Right lobe of liver (tissue), 6 donors: ENCODE measurements around the gene CCL7. TPM values are rescaled to one million over a fixed set of nuclear protein-coding genes. Genes with fewer than 3 reads are reported as not detected.
"Not testable (repeated sequence)": the region's sequence is repeated elsewhere in the genome, so short reads cannot be mapped to it uniquely, and the experiment has no call there.

Experiments
- ATAC-seq, 4 donors: fragments of 200-7000 bp; cut with Tn5 transposase; one replicate each; pipeline ENCODE4 v1.9.1; 2020; ENCODE audit warnings: mild to moderate bottlenecking in 4 of 4, moderate library complexity in 4 of 4
- DNase-seq, 3 donors: peaks; one replicate each; pipeline ENCODE4 v3.0.0-alpha.2; 2020
- H3K27ac ChIP-seq, 3 donors: fragments of 200-600 bp; one replicate each; pipeline ENCODE4 v1.8.0; 2022
- H3K27me3 ChIP-seq, 2 donors: fragments of 200-600 bp; one replicate each; pipeline ENCODE4 v1.8.0; 2022
- H3K36me3 ChIP-seq, 4 donors: fragments of 200-600 bp; sonication (generic) in 1 of 4; one replicate each; pipeline versions ENCODE4 v1.5.1 to v1.8.0; 2017 to 2022; ENCODE audit warnings: control low read depth in 1 of 4
- H3K4me1 ChIP-seq, 4 donors: fragments of 200-600 bp; sonication (generic) in 1 of 4; one replicate each; pipeline versions ENCODE4 v1.5.1 to v1.8.0; 2017 to 2022; ENCODE audit warnings: control low read depth in 1 of 4
- H3K4me3 ChIP-seq, 3 donors: fragments of 200-600 bp; one replicate each; pipeline ENCODE4 v1.8.0; 2022
- H3K9me3 ChIP-seq, 4 donors: fragments of 200-600 bp; sonication (generic) in 1 of 4; one replicate each; pipeline versions ENCODE4 v1.5.1 to v1.8.0; 2017 to 2022; ENCODE audit warnings: control low read depth in 1 of 4
- CTCF ChIP-seq, 4 donors: fragments of 200-600 bp in 3 of 4; fragments of 450-650 bp in 1 of 4; IDR thresholded peaks; one replicate each; pipeline versions ENCODE4 v1.5.1 to v1.8.0; 2016 to 2022; ENCODE audit warnings: antibody characterized with exemption in 4 of 4, mild to moderate bottlenecking in 2 of 4
- POLR2A ChIP-seq: fragments of 450-650 bp; IDR thresholded peaks from one replicate; pipeline ENCODE4 v1.6.1; 2017; ENCODE audit warnings: antibody characterized with exemption, mild to moderate bottlenecking
- WGBS: methylation state at CpG from one replicate; pipeline ENCODE4 v1.1.6; 2018; ENCODE audit warnings: low coverage, low lambda C conversion rate; ENCODE audit not compliant: insufficient coverage; ENCODE audit errors: missing lambda C conversion rate; 5-methylcytosine and 5-hydroxymethylcytosine counted together
- intact Hi-C, 2 donors: fragments of 100-400 bp; cut with DNase I; formaldehyde crosslinking; loops; one replicate each; pipeline versions ENCODE4 v1.11.2 to v1.14.1; 2022
- total RNA-seq, 6 experiments: library from RNA; depleted of rRNA in 2 of 6; stranded (reverse); fragments of >200 nt in 2 of 6; fragmentation: NEBNext Ultra II Directional in 3 of 6; extraction: Animal tissue kit (Norgen Biotek cat#: 25700) in 3 of 6; gene quantifications; one replicate each; pipeline versions ENCODE4 v1.1.0 to v1.2.4, GENCODE V29; 2016 to 2023
- donor health status: DM: no; HTN: yes; CAD: no.
- donor health status: DM: no; HTN: no; CAD: no.
- donor health status: DM: no; HTN: no; CAD: no.
- donor health status: DM: no; HTN: yes; CAD: no.
- donor health status: DM: no; HTN: yes; CAD: no.

CCL7 gene
- total RNA-seq, 6 experiments from 2014 or later, result not detected

DNA sequence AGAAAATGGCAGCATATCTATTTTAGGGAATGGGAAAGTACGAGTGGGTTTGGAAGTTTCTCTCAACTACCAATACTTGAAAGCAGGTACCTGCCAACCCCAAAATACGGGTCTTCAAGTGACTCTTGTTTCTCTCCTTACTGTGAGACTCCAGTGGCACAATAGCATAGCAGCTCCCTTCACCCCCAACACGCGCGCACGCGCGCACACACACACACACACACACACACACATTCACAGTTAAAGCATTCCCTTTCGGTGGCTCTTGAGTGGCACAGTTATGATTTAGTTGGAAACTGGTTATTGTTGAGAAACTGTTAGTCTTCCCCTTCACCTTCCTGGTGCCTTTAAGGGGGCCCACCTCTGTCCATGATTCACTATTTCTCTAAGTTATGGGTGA, 45.0 kb upstream of the CCL7 start:
- Histone ChIP-seq H3K4me1 (peaks cover 0 to 5% (median 0%) of the 10 kb centered on the region in 4 donors), H3K9me3 (no peaks in the 10 kb centered on the region), H3K27me3 (no peaks in the 10 kb centered on the region), H3K4me3 (no peak overlapping the region), H3K27ac (no peak overlapping the region), H3K36me3 (no peaks in the 10 kb centered on the region)
- intact Hi-C loops, result no loop called here
- TF ChIP-seq POLR2A (no peak), CTCF (IDR thresholded peaks at IDR 0.05) (no peak)
- 76% methylated on average over 9 of the region's 9 CpGs for WGBS
- DNase-seq (no peak), ATAC-seq (no peak)

DNA sequence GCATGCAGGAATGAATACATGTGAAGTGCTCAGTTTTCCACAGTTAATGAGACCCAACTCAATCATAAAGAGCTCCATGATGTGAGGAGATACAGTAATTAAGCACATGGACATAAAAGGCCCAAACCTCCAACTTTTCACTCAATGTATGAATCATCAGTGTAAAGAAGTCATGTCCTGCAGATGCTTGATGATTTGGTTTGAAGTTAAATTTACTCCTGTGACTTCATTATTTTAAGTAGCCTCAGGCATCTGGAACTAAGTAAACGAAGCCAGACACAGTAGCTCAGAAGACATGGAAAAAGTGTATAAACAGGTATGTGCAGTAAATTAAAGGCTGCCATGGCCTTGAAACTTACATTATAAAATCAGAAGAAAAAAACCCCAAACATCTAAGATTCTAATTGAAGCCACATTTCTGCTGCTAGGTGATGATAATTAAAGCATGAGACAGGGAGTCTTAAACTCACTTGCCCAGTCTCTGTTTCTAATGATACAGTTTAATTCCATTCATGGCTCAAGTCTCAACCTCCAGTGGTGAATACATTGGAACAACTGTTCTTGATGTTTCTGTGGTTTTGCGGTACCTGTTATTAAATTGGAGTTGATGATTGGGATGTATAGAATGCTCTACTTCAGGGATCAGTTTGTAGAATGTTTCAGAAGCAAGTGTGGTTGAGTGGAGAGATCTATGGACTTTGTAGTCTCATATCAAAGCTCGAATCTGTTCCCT, 43.8 kb upstream of the CCL7 start:
- H3K27ac ChIP-seq, result no peak overlapping the region
- H3K4me3 ChIP-seq, result no peak overlapping the region
- no peak for TF ChIP-seq POLR2A
- TF ChIP-seq CTCF (IDR thresholded peaks at IDR 0.05), result no peak

GRCh38 chr17:34226744-34227034, 43.3 kb upstream of the CCL7 start:
- intact Hi-C loops, result no loop called here
- ATAC-seq (no peak), DNase-seq (no peak)
- H3K9me3 ChIP-seq, result no peaks in the 10 kb centered on the region
- H3K27me3 ChIP-seq, result no peaks in the 10 kb centered on the region
- TF ChIP-seq POLR2A, result no peak
- TF ChIP-seq CTCF (IDR thresholded peaks at IDR 0.05), result no peak
- no peaks in the 10 kb centered on the region for H3K36me3 ChIP-seq
- no peak overlapping the region for H3K27ac ChIP-seq
- no peaks in the 10 kb centered on the region for H3K4me1 ChIP-seq
- no peak overlapping the region for H3K4me3 ChIP-seq

More for the DNA sequence above, 43.8 kb upstream of the CCL7 start:
- no peaks in the 10 kb centered on the region for H3K27me3 ChIP-seq
- no peak for ATAC-seq
- no peaks in the 10 kb centered on the region for H3K9me3 ChIP-seq
- WGBS, result 50% methylated on average over 3 of the region's 3 CpGs
- DNase-seq, result no peak
- H3K4me1 ChIP-seq, result no peaks in the 10 kb centered on the region
- intact Hi-C loops, result no loop called here
- H3K36me3 ChIP-seq, result no peaks in the 10 kb centered on the region

DNA sequence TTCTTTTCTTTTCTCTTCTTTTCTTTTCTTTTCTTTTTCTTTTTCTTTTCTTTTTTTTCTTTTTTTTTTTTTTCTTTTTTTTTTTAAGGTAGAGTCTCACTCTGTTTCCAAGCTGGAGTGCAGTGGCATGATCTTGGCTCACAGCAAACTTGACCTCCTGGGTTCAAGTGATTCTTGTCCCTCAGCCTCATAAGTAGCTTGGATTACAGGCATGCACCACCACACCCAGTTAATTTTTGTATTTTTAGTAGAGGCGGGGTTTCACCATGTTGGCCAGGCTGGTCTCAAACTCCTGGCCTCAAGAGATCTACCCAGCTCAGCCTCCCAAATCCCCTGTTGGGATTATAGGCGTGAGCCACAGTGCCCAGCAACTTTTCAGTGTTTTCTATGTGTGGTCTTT, 42.7 kb upstream of the CCL7 start:
- intact Hi-C loops, H3K27me3 ChIP-seq, DNase-seq, H3K36me3 ChIP-seq, H3K27ac ChIP-seq, H3K4me3 ChIP-seq, ATAC-seq, H3K4me1 ChIP-seq, H3K9me3 ChIP-seq: not testable (repeated sequence)
- 80% methylated on average over 2 of the region's 2 CpGs for WGBS

GRCh38 chr17:34227707-34228106, 42.3 kb upstream of the CCL7 start:
- Histone ChIP-seq H3K9me3 (no peaks in the 10 kb centered on the region), H3K4me3 (no peak overlapping the region), H3K27ac (no peak overlapping the region), H3K27me3 (no peaks in the 10 kb centered on the region), H3K4me1 (no peaks in the 10 kb centered on the region), H3K36me3 (no peaks in the 10 kb centered on the region)
- no peak for TF ChIP-seq CTCF (IDR thresholded peaks at IDR 0.05)
- TF ChIP-seq POLR2A, result no peak
- intact Hi-C loops, result no loop called here
- no peak for ATAC-seq
- no peak for DNase-seq
- 67% methylated on average over 3 of the region's 3 CpGs for WGBS
